Retinal pigment epithelial cell (primary cell): ENCODE results near the gene PTPRK.

Experiments used
- DNase-seq: peaks from one replicate; pipeline ENCODE4 v3.0.0-alpha.2; 2010; ENCODE audit warnings: low read depth
- H3K4me3 ChIP-seq: 2 replicates; pipeline ENCODE4 v1.5.1; 2011; ENCODE audit warnings: mild to moderate bottlenecking, low read length, control low read depth, moderate library complexity
- TF ChIP-seq, protein P1 (sequence below): conservative IDR thresholded peaks from 2 replicates; pipeline ENCODE4 v1.5.1; 2011; ENCODE audit warnings: low read depth, low read length, control low read depth, inconsistent platforms

The PTPRK gene

DNA sequence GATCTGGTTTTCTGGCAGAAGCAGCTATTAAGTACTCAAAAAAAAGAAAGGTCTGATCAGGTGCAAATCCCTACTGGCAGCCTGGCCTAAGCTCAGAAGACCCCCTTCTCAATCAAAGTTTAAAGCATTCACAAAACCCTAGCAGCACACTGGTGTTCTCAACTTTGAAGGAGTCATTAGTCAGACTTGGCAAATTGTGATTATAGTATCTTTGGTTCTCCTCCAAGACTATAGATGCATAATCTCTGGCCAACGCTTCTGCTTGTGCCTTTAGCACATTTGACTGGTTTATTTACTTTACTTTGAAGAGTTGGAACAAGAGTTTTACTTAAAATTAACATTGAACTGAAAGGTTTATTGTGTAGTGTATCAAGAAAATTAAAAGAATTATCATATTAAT is 248.9 kb downstream of the PTPRK start:
- no peak overlapping the region for H3K4me3 ChIP-seq
- DNase-seq: peak; percentile 14
- TF ChIP-seq, protein P1, sequence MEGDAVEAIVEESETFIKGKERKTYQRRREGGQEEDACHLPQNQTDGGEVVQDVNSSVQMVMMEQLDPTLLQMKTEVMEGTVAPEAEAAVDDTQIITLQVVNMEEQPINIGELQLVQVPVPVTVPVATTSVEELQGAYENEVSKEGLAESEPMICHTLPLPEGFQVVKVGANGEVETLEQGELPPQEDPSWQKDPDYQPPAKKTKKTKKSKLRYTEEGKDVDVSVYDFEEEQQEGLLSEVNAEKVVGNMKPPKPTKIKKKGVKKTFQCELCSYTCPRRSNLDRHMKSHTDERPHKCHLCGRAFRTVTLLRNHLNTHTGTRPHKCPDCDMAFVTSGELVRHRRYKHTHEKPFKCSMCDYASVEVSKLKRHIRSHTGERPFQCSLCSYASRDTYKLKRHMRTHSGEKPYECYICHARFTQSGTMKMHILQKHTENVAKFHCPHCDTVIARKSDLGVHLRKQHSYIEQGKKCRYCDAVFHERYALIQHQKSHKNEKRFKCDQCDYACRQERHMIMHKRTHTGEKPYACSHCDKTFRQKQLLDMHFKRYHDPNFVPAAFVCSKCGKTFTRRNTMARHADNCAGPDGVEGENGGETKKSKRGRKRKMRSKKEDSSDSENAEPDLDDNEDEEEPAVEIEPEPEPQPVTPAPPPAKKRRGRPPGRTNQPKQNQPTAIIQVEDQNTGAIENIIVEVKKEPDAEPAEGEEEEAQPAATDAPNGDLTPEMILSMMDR: no peak

DNA sequence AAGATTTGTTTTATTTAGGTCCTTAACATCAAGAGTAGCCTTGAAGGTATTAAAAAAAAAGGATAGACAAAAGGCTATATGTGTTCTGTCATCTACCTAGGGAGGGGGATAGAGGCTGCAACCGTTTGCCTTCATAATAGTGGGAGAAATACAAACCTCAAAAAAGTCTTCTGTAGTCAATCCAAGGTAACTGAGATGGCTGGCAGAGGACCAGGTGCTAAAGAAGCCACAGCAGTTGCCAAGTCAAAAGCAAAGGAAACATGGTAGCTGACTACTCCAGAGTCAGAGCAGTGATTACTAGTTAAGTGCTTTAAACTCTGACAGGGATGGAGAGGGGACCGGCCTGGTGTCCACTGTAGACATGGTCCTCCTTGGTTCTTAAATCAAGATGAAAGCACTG is 249.4 kb downstream of the PTPRK start:
- TF ChIP-seq, protein P1: no peak
- H3K4me3 ChIP-seq: no peak overlapping the region
- no peak for DNase-seq

DNA sequence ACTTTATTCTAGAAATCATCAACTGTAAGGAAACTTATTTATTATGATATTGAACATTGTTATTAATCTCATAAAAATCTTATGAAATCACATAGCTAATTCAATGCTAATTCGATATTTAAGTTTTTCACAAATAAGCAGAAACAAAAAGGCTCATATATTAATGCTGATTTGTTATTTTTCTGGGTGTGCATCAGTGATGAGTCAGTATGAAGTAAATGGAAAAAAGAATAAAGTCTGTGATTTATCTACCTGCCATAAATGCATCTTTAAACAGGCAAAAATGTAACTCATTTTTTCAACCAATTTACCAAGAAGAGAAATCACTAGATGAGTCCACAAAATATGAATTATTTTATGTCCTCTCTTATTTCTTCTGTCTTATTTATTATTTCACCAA is 253.5 kb downstream of the PTPRK start:
- no peak overlapping the region for H3K4me3 ChIP-seq
- TF ChIP-seq, protein P1: no peak
- DNase-seq: no peak

DNA sequence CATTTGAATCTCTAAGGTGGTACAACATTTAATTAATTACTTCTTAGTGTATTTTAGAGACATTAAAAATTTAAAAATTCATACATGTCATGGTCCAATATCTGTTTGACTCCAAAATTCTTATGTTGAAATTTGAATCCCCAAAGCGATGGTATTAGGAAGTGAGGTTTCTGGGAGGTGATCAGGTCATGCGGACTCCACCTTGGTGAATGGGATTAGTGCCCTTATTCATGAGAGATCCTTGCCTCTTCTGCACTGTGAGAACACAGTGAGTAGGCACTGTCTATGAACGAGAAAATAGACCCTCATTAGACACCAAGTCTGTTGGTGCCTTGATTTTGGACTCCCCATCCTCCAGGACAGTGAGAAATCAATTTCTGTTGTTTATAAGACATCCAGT is 254.7 kb downstream of the PTPRK start:
- no peak for DNase-seq
- TF ChIP-seq, protein P1: no peak
- no peak overlapping the region for H3K4me3 ChIP-seq

DNA sequence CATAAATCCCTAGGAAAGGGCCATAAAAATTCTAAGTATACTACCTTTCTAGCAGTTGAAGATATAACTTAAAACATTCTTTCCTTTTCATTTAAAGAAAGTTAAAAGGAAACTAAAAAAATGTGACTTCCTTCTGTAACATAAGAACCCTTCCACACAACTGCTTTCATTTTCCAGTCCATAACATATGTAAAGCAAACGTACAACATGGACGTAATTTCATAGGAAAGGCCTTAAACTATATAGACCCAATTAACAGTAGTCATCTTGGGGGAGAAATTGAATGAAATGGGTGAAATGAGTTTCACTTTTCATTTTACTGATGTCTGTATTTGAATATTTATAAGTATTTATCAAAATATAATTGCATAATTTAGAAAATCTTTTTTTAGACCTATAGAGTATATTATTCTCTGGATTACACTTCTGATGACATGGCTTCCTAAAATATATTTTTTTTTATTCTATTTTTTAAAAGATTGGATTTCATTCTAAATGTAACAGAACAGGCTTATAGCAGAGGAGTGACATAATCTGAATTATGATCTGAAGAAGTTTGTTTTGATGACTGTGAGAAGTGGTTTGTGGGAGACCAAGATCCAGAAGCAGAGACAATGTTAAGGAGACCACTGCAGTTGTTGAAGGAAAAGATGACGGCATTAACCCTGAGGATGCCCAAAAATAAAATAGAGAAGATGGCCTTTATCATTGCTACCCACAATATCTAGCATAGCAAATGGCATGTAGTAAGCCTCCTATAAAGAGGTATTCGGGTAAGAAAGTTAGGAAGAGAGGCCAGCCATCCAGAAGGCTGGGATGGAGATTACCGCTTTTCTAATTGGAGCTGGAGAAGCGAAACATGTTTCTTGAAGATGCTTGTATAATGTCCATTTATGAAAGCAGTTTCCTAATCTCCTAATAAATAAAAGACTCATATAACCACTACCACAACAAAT is 260.4 kb downstream of the PTPRK start:
- no peak overlapping the region for H3K4me3 ChIP-seq
- TF ChIP-seq, protein P1: no peak
- DNase-seq: no peak

DNA sequence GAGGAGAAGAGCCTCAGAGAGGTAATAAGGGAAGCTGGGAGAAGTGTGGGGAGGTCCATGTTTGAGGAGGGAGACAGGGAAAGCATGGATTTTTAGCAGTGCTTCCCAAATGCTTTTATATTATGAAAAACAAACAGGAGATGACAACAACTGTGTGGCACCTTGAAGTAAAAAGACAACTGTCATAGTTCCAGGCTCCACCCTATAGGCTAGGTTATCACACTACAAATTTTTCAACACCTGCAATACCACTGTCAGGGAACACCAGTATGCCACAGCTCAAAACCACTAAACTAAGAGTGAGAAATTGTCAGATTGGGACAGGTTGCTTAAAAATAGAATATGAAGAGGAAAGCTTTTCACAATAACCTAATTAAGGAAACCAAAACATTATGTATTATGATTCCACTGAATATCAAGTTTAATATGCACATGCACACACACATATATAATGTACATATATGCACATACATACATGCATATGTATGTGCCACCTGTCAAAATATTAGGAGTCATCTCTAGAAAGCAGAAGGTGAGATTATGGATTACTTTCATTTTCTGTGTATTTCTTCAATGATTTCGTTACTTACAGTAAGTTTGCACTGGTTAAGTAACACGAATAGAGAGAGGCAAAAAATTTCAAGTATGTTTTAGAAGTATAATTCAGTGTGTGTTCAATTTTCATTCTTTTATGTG is 261.2 kb downstream of the PTPRK start:
- no peak overlapping the region for H3K4me3 ChIP-seq

More for the DNA sequence above, 261.2 kb downstream of the PTPRK start:
- no peak for DNase-seq
- TF ChIP-seq, protein P1: no peak
